GM18861 (cell line): ENCODE results near the gene PI4KA.

Experiments
- ATAC-seq: cut with Tn5 transposase; IDR thresholded peaks from one replicate; pipeline ENCODE4 v1.9.1; 2021; ENCODE audit not compliant: unreplicated experiment

PI4KA gene

GRCh38 chr22:20881869-20882815 lies 23.5 kb upstream of the PI4KA start:
- no peak for ATAC-seq

GRCh38 chr22:20881231-20881630 lies 22.6 kb upstream of the PI4KA start:
- no peak for ATAC-seq

GRCh38 chr22:20877715-20878114 lies 19.1 kb upstream of the PI4KA start:
- ATAC-seq = no peak

GRCh38 chr22:20875296-20875695 lies 16.7 kb upstream of the PI4KA start:
- no peak for ATAC-seq

GRCh38 chr22:20873214-20873613 lies 14.6 kb upstream of the PI4KA start:
- ATAC-seq = no peak

GRCh38 chr22:20869234-20869633 lies 10.6 kb upstream of the PI4KA start:
- no peak for ATAC-seq

GRCh38 chr22:20868025-20868962 lies 9.7 kb upstream of the PI4KA start:
- no peak for ATAC-seq

GRCh38 chr22:20867179-20868024 lies 8.8 kb upstream of the PI4KA start:
- ATAC-seq = no peak

GRCh38 chr22:20866736-20867135 lies 8.1 kb upstream of the PI4KA start:
- no peak for ATAC-seq

- no peak for ATAC-seq
Observed at GRCh38 chr22:20865875-20866445, 7.3 kb upstream of the PI4KA start.

GRCh38 chr22:20865331-20865730 lies 6.7 kb upstream of the PI4KA start:
- no peak for ATAC-seq

GRCh38 chr22:20864186-20864908 lies 5.7 kb upstream of the PI4KA start:
- ATAC-seq = no peak

- no peak for ATAC-seq
Observed at GRCh38 chr22:20863366-20863765, 4.8 kb upstream of the PI4KA start.

GRCh38 chr22:20862540-20862939 lies 3.9 kb upstream of the PI4KA start:
- ATAC-seq = no peak

- ATAC-seq = no peak
Observed at GRCh38 chr22:20859615-20860014, 1.0 kb upstream of the PI4KA start.

- ATAC-seq = peak; percentile 31
Observed at GRCh38 chr22:20857838-20858614, 585 bp downstream of the PI4KA start.

- no peak for ATAC-seq
Observed at GRCh38 chr22:20857247-20857643, 1.4 kb downstream of the PI4KA start.

- no peak for ATAC-seq
Observed at GRCh38 chr22:20853236-20853660, 5.4 kb downstream of the PI4KA start.

GRCh38 chr22:20852503-20852902 lies 6.1 kb downstream of the PI4KA start:
- no peak for ATAC-seq
